T-cell (primary cell): ENCODE results near the gene ARF5. TPM values are rescaled to one million over a fixed set of nuclear protein-coding genes. Genes with fewer than 3 reads are reported as not detected.
A peak's percentile ranks its signal among the peaks of the same experiment; 100 is the strongest.
"Not testable (repeated sequence)": the region's sequence is repeated elsewhere in the genome, so short reads cannot be mapped to it uniquely, and the experiment has no call there.

Source experiments
- ATAC-seq, 4 experiments: fragments of 200-7000 bp in 3 of 4; fragments of 150-1000 bp in 1 of 4; cut with Tn5 transposase; replicated peaks in 1 of 4; 1 replicate in 3 of 4; 2 replicates in 1 of 4; pipeline ENCODE4 v1.10.0; 2021; ENCODE audit warnings: moderate library complexity in 3 of 4, mild to moderate bottlenecking in 2 of 4, moderate number of reproducible peaks in 1 of 4
- CTCF ChIA-PET, 2 donors: fragments of 300-600 bp; sonication (Branson Sonifier 250); formaldehyde crosslinking; loops; one replicate each; lab custom pipeline; 2022; ENCODE audit warnings: antibody characterized with exemption in 2 of 2; lab: Charles Lee
- POLR2A ChIA-PET, 2 donors: fragments of 300-600 bp; sonication (Branson Sonifier 250); formaldehyde crosslinking; loops; one replicate each; lab custom pipeline; 2022; ENCODE audit warnings: antibody characterized with exemption in 2 of 2; lab: Charles Lee
- DNase-seq, 35 experiments: peaks; one replicate each; pipeline versions ENCODE4 v3.0.0 to v3.0.0-alpha.2; 2013 to 2023
- H3K27ac ChIP-seq: one replicate; pipeline ENCODE4 v1.5.1; 2013; ENCODE audit warnings: low read length
- H3K27me3 ChIP-seq, 2 experiments: replicated peaks in 1 of 2; 1 replicate in 1 of 2; 2 replicates in 1 of 2; pipeline versions ENCODE4 v1.6.1 to v1.7.0; 2013; ENCODE audit warnings: low read length in 1 of 2, mixed read lengths in 1 of 2; ENCODE audit not compliant: control insufficient read depth in 2 of 2, insufficient read depth in 2 of 2; ENCODE audit errors: extremely low read depth in 1 of 2
- H3K36me3 ChIP-seq, 2 donors: 1 replicate in 1 of 2; 2 replicates in 1 of 2; pipeline versions ENCODE4 v1.6.1 to v1.7.0; 2013; ENCODE audit warnings: low read length in 1 of 2; ENCODE audit not compliant: control insufficient read depth in 2 of 2, insufficient read depth in 1 of 2; ENCODE audit errors: extremely low read depth in 1 of 2
- H3K4me1 ChIP-seq, 2 experiments: 1 replicate in 1 of 2; 2 replicates in 1 of 2; pipeline versions ENCODE4 v1.6.1 to v1.7.0; 2013; ENCODE audit warnings: low read length in 2 of 2, mixed read lengths in 1 of 2; ENCODE audit not compliant: insufficient read depth in 2 of 2, control insufficient read depth in 1 of 2; ENCODE audit errors: extremely low read depth in 1 of 2
- H3K4me3 ChIP-seq, 2 donors: 1 replicate in 1 of 2; 2 replicates in 1 of 2; pipeline versions ENCODE4 v1.5.1 to v1.7.0; 2013; ENCODE audit warnings: mild to moderate bottlenecking in 2 of 2, low read length in 1 of 2, moderate library complexity in 1 of 2; ENCODE audit not compliant: control insufficient read depth in 1 of 2; ENCODE audit errors: extremely low read depth in 1 of 2
- H3K9me3 ChIP-seq: 2 replicates; pipeline ENCODE4 v1.7.0; 2013
- H3K27ac Mint-ChIP-seq, 2 donors: one replicate each; pipeline ENCODE4 v1.8.0; 2020 to 2021; ENCODE audit warnings: mild to moderate bottlenecking in 2 of 2, mixed read lengths in 2 of 2
- H3K27me3 Mint-ChIP-seq, 2 donors: one replicate each; pipeline ENCODE4 v1.8.0; 2021 to 2022; ENCODE audit warnings: mixed read lengths in 2 of 2
- H3K36me3 Mint-ChIP-seq: one replicate; pipeline ENCODE4 v1.8.0; 2021; ENCODE audit warnings: mixed read lengths
- H3K4me1 Mint-ChIP-seq, 3 donors: one replicate each; pipeline ENCODE4 v1.8.0; 2020 to 2022; ENCODE audit warnings: mixed read lengths in 3 of 3, mild to moderate bottlenecking in 1 of 3
- H3K4me3 Mint-ChIP-seq, 3 donors: one replicate each; pipeline ENCODE4 v1.8.0; 2020 to 2022; ENCODE audit warnings: mild to moderate bottlenecking in 3 of 3, mixed read lengths in 3 of 3, moderate library complexity in 3 of 3
- H3K9me3 Mint-ChIP-seq, 3 donors: one replicate each; pipeline ENCODE4 v1.8.0; 2020 to 2022; ENCODE audit warnings: mixed read lengths in 3 of 3
- WGBS: methylation state at CpG from one replicate; pipeline ENCODE4 v1.1.5; 2013; ENCODE audit warnings: missing lambda C conversion rate; ENCODE audit not compliant: insufficient coverage; 5-methylcytosine and 5-hydroxymethylcytosine counted together
- total RNA-seq, 35 experiments: library from RNA in 6 of 35; stranded (reverse) in 6 of 35; fragments of 120-200 nt in 1 of 35; gene quantifications; one replicate each; pipeline versions ENCODE4 v1.2.1 to v1.2.4 and lab custom pipeline; 2013 to 2026

The ARF5 gene
- total RNA-seq (100 to 1,000 TPM in 3 of 5 donors, 10 to 100 TPM in 2; 90.0 to 106 (median 102) TPM), total RNA-seq (lab: John Stamatoyannopoulos, UW) (21.7 to 71.7 (median 46.9) reads per million in 29 experiments)
- total RNA-seq (2013) = 86.1 TPM

GRCh38 chr7:127588019-127588696 lies at the start of gene ARF5:
TSS of gene ARF5 (plus strand) at chr7:127588411. CDS start at chr7:127588499, 88 bp downstream.
- Histone ChIP-seq H3K27me3 (no peaks in the 10 kb centered on the region), H3K36me3 (peaks cover 4 to 29% of the 10 kb centered on the region in 2 donors), H3K27ac (peak within 1 kb of the TSS; percentile 58), H3K9me3 (no peaks in the 10 kb centered on the region), H3K4me3 (peak within 1 kb of the TSS; percentile 77 to 80), H3K4me1 (peaks cover 20 to 52% of the 10 kb centered on the region in 2 experiments)
- Mint-ChIP-seq H3K27me3 (no peaks in the 10 kb centered on the region), H3K4me3 (peak within 1 kb of the TSS; percentile 91 to 92 (median 91)), H3K4me1 (peaks cover 52 to 62% (median 56%) of the 10 kb centered on the region in 3 donors), H3K27ac (peak within 1 kb of the TSS; percentile 79 to 86), H3K36me3 (peaks cover 20% of the 10 kb centered on the region), H3K9me3 (no peaks in the 10 kb centered on the region)
- peak; percentile 81 to 89 (median 84) for ATAC-seq
- ChIA-PET POLR2A (interaction anchor here (0.6 to 1.1 kb wide), 7 partner anchors 11 to 447 kb away, joined by 3 to 5 read pairs (median 3); no protein-coding TSS in a partner anchor), CTCF (interaction anchor here in 1 of 2 donors (1.0 to 1.1 kb wide), 2 partner anchors 9 to 74 kb away, joined by 3 read pairs; no protein-coding TSS in a partner anchor)
- WGBS = 1% methylated on average over 69 of the region's 77 CpGs
- DNase-seq = peak; percentile 68 to 92 (median 83)

- H3K9me3 Mint-ChIP-seq = no peaks in the 10 kb centered on the region
- Histone ChIP-seq H3K36me3 (no peaks in the 10 kb centered on the region), H3K4me1 (no peaks in the 10 kb centered on the region), H3K27ac (no peak overlapping the region), H3K27me3 (peaks cover 6 to 23% of the 10 kb centered on the region in 2 experiments), H3K4me3 (no peak overlapping the region), H3K9me3 (no peaks in the 10 kb centered on the region)
- CTCF ChIA-PET = no interaction called here
- peaks cover 52 to 67% of the 10 kb centered on the region in 2 donors for H3K27me3 Mint-ChIP-seq
- no peak for ATAC-seq
- peaks cover 4 to 7% (median 6%) of the 10 kb centered on the region in 3 donors for H3K4me1 Mint-ChIP-seq
- POLR2A ChIA-PET = no interaction called here
- DNase-seq = no peak
- WGBS = no CpG with 5 or more reads among the region's 9 CpGs
- no peak overlapping the region for H3K27ac Mint-ChIP-seq
- H3K4me3 Mint-ChIP-seq = no peak overlapping the region
- no peaks in the 10 kb centered on the region for H3K36me3 Mint-ChIP-seq
These were observed 49.1 kb upstream of the ARF5 start for GRCh38 chr7:127539116-127539515.

GRCh38 chr7:127540461-127540860 lies 47.8 kb upstream of the ARF5 start:
- H3K27ac Mint-ChIP-seq, H3K36me3 Mint-ChIP-seq, H3K27ac ChIP-seq, DNase-seq, H3K4me1 ChIP-seq, H3K36me3 ChIP-seq, POLR2A ChIA-PET, H3K4me3 Mint-ChIP-seq, H3K9me3 ChIP-seq, H3K4me1 Mint-ChIP-seq, ATAC-seq, H3K9me3 Mint-ChIP-seq, H3K4me3 ChIP-seq, CTCF ChIA-PET: not testable (repeated sequence)
- 100% methylated on average over 1 of the region's 10 CpGs for WGBS
- peaks cover 6 to 20% of the 10 kb centered on the region in 2 experiments for H3K27me3 ChIP-seq
- peaks cover 42 to 57% of the 10 kb centered on the region in 2 donors for H3K27me3 Mint-ChIP-seq

- Histone ChIP-seq H3K27me3 (peaks cover 3 to 19% of the 10 kb centered on the region in 2 experiments), H3K4me1 (no peaks in the 10 kb centered on the region), H3K27ac (no peak overlapping the region), H3K9me3 (no peaks in the 10 kb centered on the region), H3K36me3 (no peaks in the 10 kb centered on the region), H3K4me3 (no peak overlapping the region)
- H3K36me3 Mint-ChIP-seq = peaks cover 4% of the 10 kb centered on the region
- no peak overlapping the region for H3K4me3 Mint-ChIP-seq
- peaks cover 4 to 6% (median 4%) of the 10 kb centered on the region in 3 donors for H3K4me1 Mint-ChIP-seq
- POLR2A ChIA-PET = interaction anchor here in 1 of 2 donors (0.5 kb wide), 1 partner anchor 106 kb away, joined by 5 read pairs; no protein-coding TSS in a partner anchor
- peaks cover 31 to 46% of the 10 kb centered on the region in 2 donors for H3K27me3 Mint-ChIP-seq
- DNase-seq (no peak), ATAC-seq (no peak)
- CTCF ChIA-PET = no interaction called here
- WGBS = 61% methylated on average over 2 of the region's 4 CpGs
- no peak overlapping the region for H3K27ac Mint-ChIP-seq
- H3K9me3 Mint-ChIP-seq = peaks cover 2 to 11% (median 6%) of the 10 kb centered on the region in 3 donors
These were observed 46.7 kb upstream of the ARF5 start for GRCh38 chr7:127541548-127541947.

GRCh38 chr7:127546313-127546712 lies 41.9 kb upstream of the ARF5 start:
- Histone ChIP-seq H3K27me3 (peaks cover 0 to 3% of the 10 kb centered on the region in 2 experiments), H3K9me3 (no peaks in the 10 kb centered on the region), H3K4me1 (no peaks in the 10 kb centered on the region), H3K4me3 (no peak overlapping the region), H3K27ac (no peak overlapping the region), H3K36me3 (no peaks in the 10 kb centered on the region)
- Mint-ChIP-seq H3K27ac (no peak overlapping the region), H3K27me3 (peaks cover 8 to 11% of the 10 kb centered on the region in 2 donors), H3K36me3 (peaks cover 9% of the 10 kb centered on the region), H3K9me3 (peaks cover 7 to 16% (median 8%) of the 10 kb centered on the region in 3 donors), H3K4me3 (no peak overlapping the region), H3K4me1 (no peaks in the 10 kb centered on the region)
- DNase-seq (no peak), ATAC-seq (no peak)
- ChIA-PET POLR2A (no interaction called here), CTCF (no interaction called here)
- 80% methylated on average over 1 of the region's 1 CpG for WGBS

- Mint-ChIP-seq H3K4me3 (no peak overlapping the region), H3K27ac (no peak overlapping the region), H3K4me1 (no peaks in the 10 kb centered on the region), H3K36me3 (peaks cover 9% of the 10 kb centered on the region), H3K27me3 (peaks cover 2 to 9% of the 10 kb centered on the region in 2 donors), H3K9me3 (peaks cover 6 to 13% (median 7%) of the 10 kb centered on the region in 3 donors)
- Histone ChIP-seq H3K27me3 (peaks cover 0 to 3% of the 10 kb centered on the region in 2 experiments), H3K36me3 (no peaks in the 10 kb centered on the region), H3K4me3 (no peak overlapping the region), H3K27ac (no peak overlapping the region), H3K9me3 (no peaks in the 10 kb centered on the region), H3K4me1 (no peaks in the 10 kb centered on the region)
- no peak for DNase-seq
- CTCF ChIA-PET = no interaction called here
- POLR2A ChIA-PET = no interaction called here
- ATAC-seq = no peak
- no CpG with 5 or more reads among the region's 1 CpG for WGBS
These were observed 38.0 kb upstream of the ARF5 start for GRCh38 chr7:127550247-127550646.
